Measurements from ENCODE around the gene CPNE4.

DNA sequence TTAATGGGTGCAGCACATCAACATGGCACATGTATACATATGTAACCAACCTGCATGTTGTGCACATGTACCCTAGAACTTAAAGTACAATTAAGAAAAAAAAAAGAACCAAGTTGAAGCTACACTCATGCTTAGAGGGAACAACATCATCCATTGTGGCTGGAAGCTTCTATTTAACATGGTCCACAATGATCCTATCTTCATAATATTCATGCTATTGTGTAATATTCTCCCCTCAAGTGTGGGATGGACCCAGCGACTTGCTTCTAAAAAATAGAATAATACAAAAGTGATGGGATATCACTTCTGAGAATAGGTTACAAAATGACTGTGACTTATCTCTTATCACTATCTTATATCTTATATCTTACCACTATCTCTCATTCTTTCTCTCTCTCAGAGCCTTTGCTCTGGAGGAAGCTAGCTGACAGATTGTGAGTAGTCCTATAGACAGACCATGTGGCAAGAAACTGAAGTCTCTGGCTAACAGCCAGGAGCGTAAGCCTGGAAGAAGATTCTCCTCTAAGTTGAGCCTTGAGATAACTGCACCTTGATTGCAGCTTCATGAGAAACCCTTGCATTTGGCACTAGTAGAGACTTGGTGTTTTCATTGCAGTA, 333.6 kb downstream of the CPNE4 start:
- TF ChIP-seq, protein P1, sequence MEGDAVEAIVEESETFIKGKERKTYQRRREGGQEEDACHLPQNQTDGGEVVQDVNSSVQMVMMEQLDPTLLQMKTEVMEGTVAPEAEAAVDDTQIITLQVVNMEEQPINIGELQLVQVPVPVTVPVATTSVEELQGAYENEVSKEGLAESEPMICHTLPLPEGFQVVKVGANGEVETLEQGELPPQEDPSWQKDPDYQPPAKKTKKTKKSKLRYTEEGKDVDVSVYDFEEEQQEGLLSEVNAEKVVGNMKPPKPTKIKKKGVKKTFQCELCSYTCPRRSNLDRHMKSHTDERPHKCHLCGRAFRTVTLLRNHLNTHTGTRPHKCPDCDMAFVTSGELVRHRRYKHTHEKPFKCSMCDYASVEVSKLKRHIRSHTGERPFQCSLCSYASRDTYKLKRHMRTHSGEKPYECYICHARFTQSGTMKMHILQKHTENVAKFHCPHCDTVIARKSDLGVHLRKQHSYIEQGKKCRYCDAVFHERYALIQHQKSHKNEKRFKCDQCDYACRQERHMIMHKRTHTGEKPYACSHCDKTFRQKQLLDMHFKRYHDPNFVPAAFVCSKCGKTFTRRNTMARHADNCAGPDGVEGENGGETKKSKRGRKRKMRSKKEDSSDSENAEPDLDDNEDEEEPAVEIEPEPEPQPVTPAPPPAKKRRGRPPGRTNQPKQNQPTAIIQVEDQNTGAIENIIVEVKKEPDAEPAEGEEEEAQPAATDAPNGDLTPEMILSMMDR (conservative IDR thresholded peaks at IDR 0.05; ENCODE audit: low read depth, low read length), result no peak
- no peak for TF ChIP-seq EZH2phosphoT487 (IDR thresholded peaks at IDR 0.05; ENCODE audit: borderline replicate concordance, low read length)
